Epithelial cell of esophagus (primary cell): Measurements from ENCODE around the gene SSU72.

ENCODE experiments used
- DNase-seq: peaks from one replicate; pipeline ENCODE4 v3.0.0; 2010; ENCODE audit warnings: low read depth
- H3K4me3 ChIP-seq: 2 replicates; pipeline ENCODE4 v1.5.1; 2011; ENCODE audit warnings: mild to moderate bottlenecking, low read length, control low read depth
- TF ChIP-seq, protein P1 (sequence below): IDR thresholded peaks from 2 replicates; pipeline ENCODE4 v1.5.1; 2011; ENCODE audit warnings: low read depth, mild to moderate bottlenecking, low read length, control low read depth, inconsistent platforms; ENCODE audit not compliant: insufficient read depth; ENCODE audit errors: missing control alignments

Gene SSU72

DNA sequence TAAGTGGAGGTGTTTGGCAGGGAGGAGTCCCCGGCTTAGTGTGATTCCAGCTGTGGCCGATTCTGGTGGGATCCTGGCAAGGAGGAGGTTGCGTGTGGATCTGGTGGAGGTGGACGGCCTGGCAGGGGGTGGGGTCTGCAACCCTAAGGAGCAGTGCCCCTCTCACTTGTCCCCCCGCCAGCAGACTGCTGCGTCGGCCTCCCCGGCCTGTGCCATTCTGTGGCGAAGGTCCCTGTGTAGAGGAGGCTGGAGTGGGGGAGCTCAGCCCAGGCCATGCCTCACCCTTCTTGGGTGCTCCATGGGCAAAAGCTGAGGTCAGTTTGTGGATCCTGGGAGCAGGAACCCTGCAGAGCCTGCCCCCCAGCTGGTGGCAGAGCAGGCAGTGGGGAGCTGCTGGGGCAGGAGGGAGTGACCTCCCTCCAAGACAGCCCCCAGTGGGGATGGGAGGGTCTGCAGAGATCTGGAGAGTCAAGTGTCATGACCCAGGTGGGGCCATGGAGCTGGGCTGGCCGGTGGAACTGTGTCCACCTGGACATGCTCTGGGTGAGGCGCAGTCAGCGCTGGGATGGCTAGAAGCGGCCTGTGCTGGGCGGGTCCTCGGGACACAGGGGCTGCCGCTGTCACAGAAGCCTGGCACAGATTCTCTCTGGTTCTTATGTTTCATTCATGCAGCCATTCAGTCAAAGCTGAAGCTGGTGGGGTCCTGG lies 45.9 kb upstream of the SSU72 start:
- no peak overlapping the region for H3K4me3 ChIP-seq
- DNase-seq: no peak
- TF ChIP-seq, protein P1, sequence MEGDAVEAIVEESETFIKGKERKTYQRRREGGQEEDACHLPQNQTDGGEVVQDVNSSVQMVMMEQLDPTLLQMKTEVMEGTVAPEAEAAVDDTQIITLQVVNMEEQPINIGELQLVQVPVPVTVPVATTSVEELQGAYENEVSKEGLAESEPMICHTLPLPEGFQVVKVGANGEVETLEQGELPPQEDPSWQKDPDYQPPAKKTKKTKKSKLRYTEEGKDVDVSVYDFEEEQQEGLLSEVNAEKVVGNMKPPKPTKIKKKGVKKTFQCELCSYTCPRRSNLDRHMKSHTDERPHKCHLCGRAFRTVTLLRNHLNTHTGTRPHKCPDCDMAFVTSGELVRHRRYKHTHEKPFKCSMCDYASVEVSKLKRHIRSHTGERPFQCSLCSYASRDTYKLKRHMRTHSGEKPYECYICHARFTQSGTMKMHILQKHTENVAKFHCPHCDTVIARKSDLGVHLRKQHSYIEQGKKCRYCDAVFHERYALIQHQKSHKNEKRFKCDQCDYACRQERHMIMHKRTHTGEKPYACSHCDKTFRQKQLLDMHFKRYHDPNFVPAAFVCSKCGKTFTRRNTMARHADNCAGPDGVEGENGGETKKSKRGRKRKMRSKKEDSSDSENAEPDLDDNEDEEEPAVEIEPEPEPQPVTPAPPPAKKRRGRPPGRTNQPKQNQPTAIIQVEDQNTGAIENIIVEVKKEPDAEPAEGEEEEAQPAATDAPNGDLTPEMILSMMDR: no peak

DNA sequence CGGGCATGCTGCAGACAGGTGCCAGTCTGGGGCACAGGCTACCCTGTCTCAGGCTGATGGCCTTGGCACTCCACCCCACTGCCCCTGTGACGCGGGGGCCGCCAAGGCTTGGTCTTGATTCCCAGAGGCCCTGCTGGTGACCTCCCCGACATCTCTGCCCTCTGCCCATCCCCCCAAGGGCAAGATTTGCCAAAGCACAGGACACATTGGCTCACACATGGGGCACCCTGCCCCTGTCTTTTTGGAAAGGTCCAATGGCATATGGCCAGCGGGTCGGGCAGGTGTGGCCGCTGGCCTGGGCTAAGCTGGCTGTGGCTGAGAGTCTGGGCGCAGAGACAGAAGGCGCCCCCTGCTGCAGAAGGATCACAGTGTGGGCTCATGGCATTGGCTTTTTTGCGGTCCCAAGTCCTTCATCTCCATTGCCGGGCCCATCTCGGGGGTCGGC lies 45.3 kb upstream of the SSU72 start:
- no peak overlapping the region for H3K4me3 ChIP-seq
- no peak for DNase-seq
- TF ChIP-seq, protein P1: peak; percentile 21

DNA sequence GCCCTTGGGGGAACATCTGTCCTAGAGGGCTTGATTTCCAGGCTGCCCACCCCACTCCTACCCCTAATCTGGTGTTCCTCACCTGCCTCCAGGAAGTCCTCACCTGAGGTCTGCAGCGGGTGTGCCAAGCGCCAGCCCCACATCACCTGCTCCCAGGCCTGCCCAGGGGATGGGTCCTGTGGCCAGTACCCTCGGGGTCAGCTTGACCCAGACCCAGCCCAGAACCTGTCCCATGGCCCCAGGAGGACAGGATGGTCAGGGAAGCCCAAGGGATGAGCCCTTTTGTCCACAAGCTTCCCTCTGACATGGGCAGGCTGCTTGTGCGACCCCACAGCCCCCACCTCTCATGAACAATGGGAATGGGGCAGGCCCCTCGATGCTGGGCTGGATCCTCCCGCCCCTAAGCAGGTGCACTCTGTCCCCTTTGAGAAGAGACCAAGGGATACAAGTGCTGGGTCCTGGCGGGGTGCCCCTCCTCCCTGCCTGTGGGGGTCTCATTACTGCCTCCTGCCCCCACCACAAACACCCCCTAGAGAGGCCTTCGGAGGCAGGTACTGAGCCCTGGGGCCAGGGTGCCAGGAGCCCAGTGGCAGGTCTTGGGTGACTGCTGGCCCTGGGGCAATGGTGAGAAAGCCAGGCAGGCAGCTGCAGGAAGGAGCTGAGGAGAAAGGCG lies 43.9 kb upstream of the SSU72 start:
- DNase-seq: no peak
- H3K4me3 ChIP-seq: no peak overlapping the region
- TF ChIP-seq, protein P1: no peak

DNA sequence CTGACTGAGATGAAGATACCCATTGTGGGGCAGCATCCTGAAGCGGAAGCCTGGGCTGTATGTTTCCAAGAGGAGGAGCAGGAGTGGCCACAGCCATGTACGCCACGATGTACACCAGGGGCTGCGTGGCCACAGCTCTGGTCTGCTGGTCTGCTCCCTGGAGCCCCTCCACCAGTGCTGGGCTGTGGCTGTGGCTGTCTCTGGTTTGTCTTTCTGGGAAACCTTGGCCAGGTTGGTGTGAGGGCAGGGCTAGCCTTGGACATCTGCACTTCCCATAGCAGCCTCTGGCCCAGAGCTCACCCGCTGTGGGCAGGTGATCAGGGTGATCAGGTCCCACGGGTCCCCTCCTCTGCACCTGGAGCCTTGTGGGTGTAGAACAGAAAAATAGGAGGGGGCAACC lies 43.3 kb upstream of the SSU72 start:
- TF ChIP-seq, protein P1: no peak
- H3K4me3 ChIP-seq: no peak overlapping the region
- DNase-seq: no peak

DNA sequence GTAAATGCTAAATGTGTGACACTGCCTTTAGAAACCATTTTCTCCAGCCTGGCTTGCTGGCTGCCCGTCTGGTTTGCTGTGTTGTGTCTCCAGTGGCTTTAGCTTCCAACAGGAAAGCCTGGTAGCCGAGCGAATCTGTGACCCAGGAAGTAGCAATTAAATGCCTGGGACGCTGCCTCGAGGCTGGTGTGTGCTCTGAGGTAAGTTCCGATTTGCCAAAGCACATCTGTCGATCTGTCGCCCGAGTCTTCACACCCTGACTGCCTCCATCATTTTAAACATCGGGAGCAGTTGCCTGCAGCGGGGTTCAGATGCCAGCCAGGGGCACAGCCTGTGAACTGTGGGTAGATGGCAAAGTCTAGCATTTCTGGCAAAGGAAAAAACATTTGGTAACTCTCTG lies 42.9 kb upstream of the SSU72 start:
- no peak overlapping the region for H3K4me3 ChIP-seq
- DNase-seq: no peak
- TF ChIP-seq, protein P1: no peak

DNA sequence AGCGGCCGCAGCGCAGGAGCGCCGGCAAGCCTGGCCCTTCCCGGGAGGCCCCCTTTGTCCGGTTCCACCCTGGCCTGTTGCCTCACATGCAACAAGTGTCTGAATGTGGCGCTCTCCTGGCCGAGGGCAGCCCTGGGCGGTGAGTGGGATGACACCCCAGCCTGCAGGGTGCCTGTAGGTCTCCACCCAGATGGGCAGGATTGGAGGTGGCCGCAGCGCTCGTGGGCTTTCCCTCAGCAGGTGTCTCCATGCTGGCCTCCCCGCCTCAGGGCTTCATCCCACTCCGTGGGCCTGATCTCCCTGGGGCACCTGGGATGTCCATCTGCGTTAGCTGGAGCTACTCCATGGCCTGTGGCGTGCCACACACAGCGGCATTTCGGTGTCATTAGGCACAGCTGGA lies 42.2 kb upstream of the SSU72 start:
- TF ChIP-seq, protein P1: no peak
- peak overlapping the region; percentile 62 for H3K4me3 ChIP-seq

More for the DNA sequence above, 42.2 kb upstream of the SSU72 start:
- DNase-seq: no peak
